Renal cortical epithelial cell (primary cell): Measurements from ENCODE around the gene KIAA1671. TPM values are rescaled to one million over a fixed set of nuclear protein-coding genes. Genes with fewer than 3 reads are reported as not detected.

Source experiments
- DNase-seq: peaks from one replicate; pipeline ENCODE4 v3.0.0-alpha.2; 2011; ENCODE audit warnings: low read depth
- total RNA-seq: library from RNA; depleted of rRNA; stranded (reverse); fragments of >200 nt; gene quantifications from 2 replicates; pipeline ENCODE4 v1.2.3, GENCODE V29; 2014

Gene KIAA1671
- total RNA-seq, 1 donor from 2014 or later = 31.1 TPM

- no peak for DNase-seq
These were observed 87.2 kb downstream of the KIAA1671 start for GRCh38 chr22:25039754-25040153.

- DNase-seq = no peak
These were observed 92.6 kb downstream of the KIAA1671 start for GRCh38 chr22:25045159-25045558.

GRCh38 chr22:25048071-25048470 is 95.6 kb downstream of the KIAA1671 start:
- DNase-seq = no peak

- no peak for DNase-seq
These were observed 96.4 kb downstream of the KIAA1671 start for GRCh38 chr22:25048659-25049647.

GRCh38 chr22:25049770-25050169 is 97.3 kb downstream of the KIAA1671 start:
- DNase-seq = no peak

GRCh38 chr22:25050566-25050965 is 98.0 kb downstream of the KIAA1671 start:
- DNase-seq = no peak

- no peak for DNase-seq
These were observed 98.6 kb downstream of the KIAA1671 start for GRCh38 chr22:25051073-25051472.

- DNase-seq = peak; percentile 23
These were observed 99.6 kb downstream of the KIAA1671 start for GRCh38 chr22:25051983-25052710.

- peak; percentile 80 for DNase-seq
These were observed 100.8 kb downstream of the KIAA1671 start for GRCh38 chr22:25053153-25053805.

GRCh38 chr22:25054943-25055511 is 102.5 kb downstream of the KIAA1671 start:
- DNase-seq = peak; percentile 16

GRCh38 chr22:25057013-25057881 is 104.7 kb downstream of the KIAA1671 start:
- peak; percentile 18 for DNase-seq

GRCh38 chr22:25059438-25059837 is 106.9 kb downstream of the KIAA1671 start:
- no peak for DNase-seq

- no peak for DNase-seq
These were observed 108.1 kb downstream of the KIAA1671 start for GRCh38 chr22:25060522-25061071.

- DNase-seq = no peak
These were observed 108.6 kb downstream of the KIAA1671 start for GRCh38 chr22:25061134-25061533.

GRCh38 chr22:25061605-25062376 is 109.3 kb downstream of the KIAA1671 start:
- no peak for DNase-seq

- DNase-seq = no peak
These were observed 110.0 kb downstream of the KIAA1671 start for GRCh38 chr22:25062386-25063085.

GRCh38 chr22:25064894-25065560 is 112.5 kb downstream of the KIAA1671 start:
- no peak for DNase-seq

- DNase-seq = no peak
These were observed 114.4 kb downstream of the KIAA1671 start for GRCh38 chr22:25066861-25067435.
